ENCODE measurements around the gene OSBPL1A.

Gene OSBPL1A

GRCh38 chr18:24315170-24315569, 82.5 kb downstream of the OSBPL1A start:
- no peaks in the 10 kb centered on the region for H3K9me3 ChIP-seq (ENCODE audit: insufficient read depth, low read length)
- no peaks in the 10 kb centered on the region for H3K36me3 ChIP-seq (replicated peaks; ENCODE audit: low read depth, low read length)
- no peak overlapping the region for H3K4me2 ChIP-seq (ENCODE audit: low read length)
- H3K27me3 ChIP-seq (ENCODE audit: low read depth, low read length) = no peaks in the 10 kb centered on the region
- H2AFZ ChIP-seq (ENCODE audit: low read depth, low read length) = no peak overlapping the region
- no peaks in the 10 kb centered on the region for H3K79me2 ChIP-seq (ENCODE audit: low read length)
- no peaks in the 10 kb centered on the region for H4K20me1 ChIP-seq (ENCODE audit: insufficient read depth, low read length)
- no peaks in the 10 kb centered on the region for H3K4me1 ChIP-seq (ENCODE audit: low read length)
- H3K4me3 ChIP-seq (ENCODE audit: low read length) = no peak overlapping the region
- no peak overlapping the region for H3K27ac ChIP-seq (ENCODE audit: low read length)
- no peak for TF ChIP-seq CTCF (IDR thresholded peaks at IDR 0.05; ENCODE audit: low read depth, low read length)
- TF ChIP-seq EZH2phosphoT487 (IDR thresholded peaks at IDR 0.05; ENCODE audit: low read depth) = no peak
- H3K9ac ChIP-seq (ENCODE audit: low read length) = no peak overlapping the region

GRCh38 chr18:24306201-24306600, 91.4 kb downstream of the OSBPL1A start:
- no peaks in the 10 kb centered on the region for H3K4me1 ChIP-seq (ENCODE audit: low read length)
- H3K27me3 ChIP-seq (ENCODE audit: low read depth, low read length) = no peaks in the 10 kb centered on the region
- TF ChIP-seq EZH2phosphoT487 (IDR thresholded peaks at IDR 0.05; ENCODE audit: low read depth) (no peak), CTCF (IDR thresholded peaks at IDR 0.05; ENCODE audit: low read depth, low read length) (no peak)
- H3K79me2 ChIP-seq (ENCODE audit: low read length) = no peaks in the 10 kb centered on the region
- no peak overlapping the region for H3K27ac ChIP-seq (ENCODE audit: low read length)
- H3K9ac ChIP-seq (ENCODE audit: low read length) = no peak overlapping the region
- H3K4me2 ChIP-seq (ENCODE audit: low read length) = no peak overlapping the region
- H3K9me3 ChIP-seq (ENCODE audit: insufficient read depth, low read length) = no peaks in the 10 kb centered on the region
- H3K4me3 ChIP-seq (ENCODE audit: low read length) = no peak overlapping the region
- no peaks in the 10 kb centered on the region for H3K36me3 ChIP-seq (replicated peaks; ENCODE audit: low read depth, low read length)
- H2AFZ ChIP-seq (ENCODE audit: low read depth, low read length) = no peak overlapping the region
- H4K20me1 ChIP-seq (ENCODE audit: insufficient read depth, low read length) = no peaks in the 10 kb centered on the region

GRCh38 chr18:24300703-24301102, 96.9 kb downstream of the OSBPL1A start:
- H3K27ac ChIP-seq (ENCODE audit: low read length) = no peak overlapping the region
- H3K4me1 ChIP-seq (ENCODE audit: low read length) = no peaks in the 10 kb centered on the region
- no peak overlapping the region for H3K4me2 ChIP-seq (ENCODE audit: low read length)
- no peaks in the 10 kb centered on the region for H4K20me1 ChIP-seq (ENCODE audit: insufficient read depth, low read length)
- H3K79me2 ChIP-seq (ENCODE audit: low read length) = no peaks in the 10 kb centered on the region
- no peaks in the 10 kb centered on the region for H3K27me3 ChIP-seq (ENCODE audit: low read depth, low read length)
- no peak overlapping the region for H3K4me3 ChIP-seq (ENCODE audit: low read length)
- TF ChIP-seq EZH2phosphoT487 (IDR thresholded peaks at IDR 0.05; ENCODE audit: low read depth) (no peak), CTCF (IDR thresholded peaks at IDR 0.05; ENCODE audit: low read depth, low read length) (no peak)
- H3K36me3 ChIP-seq (replicated peaks; ENCODE audit: low read depth, low read length) = no peaks in the 10 kb centered on the region
- H3K9me3 ChIP-seq (ENCODE audit: insufficient read depth, low read length) = no peaks in the 10 kb centered on the region
- no peak overlapping the region for H3K9ac ChIP-seq (ENCODE audit: low read length)
- no peak overlapping the region for H2AFZ ChIP-seq (ENCODE audit: low read depth, low read length)

- Histone ChIP-seq H3K36me3 (replicated peaks; ENCODE audit: low read depth, low read length) (no peaks in the 10 kb centered on the region), H2AFZ (ENCODE audit: low read depth, low read length) (no peak overlapping the region), H3K79me2 (ENCODE audit: low read length) (no peaks in the 10 kb centered on the region), H4K20me1 (ENCODE audit: insufficient read depth, low read length) (no peaks in the 10 kb centered on the region), H3K4me2 (ENCODE audit: low read length) (no peak overlapping the region), H3K4me1 (ENCODE audit: low read length) (peaks cover 2% of the 10 kb centered on the region), H3K27ac (ENCODE audit: low read length) (no peak overlapping the region), H3K4me3 (ENCODE audit: low read length) (no peak overlapping the region), H3K9me3 (ENCODE audit: insufficient read depth, low read length) (no peaks in the 10 kb centered on the region), H3K9ac (ENCODE audit: low read length) (no peak overlapping the region), H3K27me3 (ENCODE audit: low read depth, low read length) (no peaks in the 10 kb centered on the region)
- TF ChIP-seq CTCF (IDR thresholded peaks at IDR 0.05; ENCODE audit: low read depth, low read length) (no peak), EZH2phosphoT487 (IDR thresholded peaks at IDR 0.05; ENCODE audit: low read depth) (no peak)
These were observed 101.3 kb downstream of the OSBPL1A start for GRCh38 chr18:24296276-24296675.

All from OCI-LY3 (cell line).